ENCODE measurements around the gene DTYMK. TPM values are rescaled to one million over a fixed set of nuclear protein-coding genes. Genes with fewer than 3 reads are reported as not detected.

Gene DTYMK
- total RNA-seq, 1 experiment from 2014 or later, result 66.3 TPM

DNA sequence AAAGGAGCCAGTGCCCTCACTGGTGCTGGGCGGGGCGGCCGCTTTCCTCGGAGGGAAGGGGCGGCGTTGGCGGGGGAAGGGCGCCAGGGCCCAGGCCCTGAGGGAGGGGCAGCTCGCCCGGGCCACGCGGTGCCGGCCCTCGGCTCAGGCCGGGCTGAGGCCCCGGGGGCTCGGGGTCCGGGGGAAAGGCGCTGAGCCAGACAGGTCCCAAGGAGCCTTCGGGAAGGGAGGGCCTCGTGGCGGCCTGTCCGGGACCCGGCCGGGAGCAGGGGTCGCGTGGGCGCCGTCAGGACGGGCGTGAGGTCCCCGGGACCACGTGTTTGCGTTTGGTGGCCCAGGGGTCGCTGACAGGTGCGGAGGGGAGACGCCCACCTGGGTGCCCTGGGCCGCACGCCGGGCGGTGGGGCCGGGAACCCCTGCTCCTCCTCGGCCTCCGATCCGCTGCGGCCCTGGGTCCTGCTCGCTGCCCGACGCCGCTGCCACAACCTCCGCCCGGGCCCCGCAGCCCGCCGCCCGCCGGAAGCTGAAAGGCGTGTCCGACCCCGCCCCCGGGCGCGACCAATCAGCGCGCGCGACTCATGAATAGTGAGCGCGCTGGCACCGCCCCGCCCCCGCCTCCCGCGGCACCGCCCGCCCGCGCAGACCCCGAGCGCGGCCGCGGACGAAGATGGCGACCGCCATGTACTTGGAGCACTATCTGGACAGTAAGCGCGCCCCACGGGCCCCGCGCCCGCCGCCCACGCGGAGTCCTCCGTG, 15.0 kb upstream of the DTYMK start, which contains the start of gene ING5:
Gene ING5 (plus strand): TSS at position 641 of the 756 bp plus-strand sequence. CDS start 27 bp downstream, at position 668.
- H3K27me3 Mint-ChIP-seq (ENCODE audit: insufficient read depth, unreplicated experiment), result no peaks in the 10 kb centered on the region
- peak within 1 kb of the TSS; percentile 89 for H3K27ac Mint-ChIP-seq (ENCODE audit: low read depth, unreplicated experiment)
- POLR2A ChIA-PET, result interaction anchor here (0.9 to 7.2 kb wide), 16 partner anchors 9 to 387 kb away, joined by 3 to 136 read pairs (median 4); partner anchors contain the start of genes ATG4B, BOK, D2HGDH and DTYMK
- BruUV-seq (replicated peaks), result TSS peak; percentile 72
- DNase-seq (ENCODE audit: unreplicated experiment), result peak; percentile 92
- peaks cover 12% of the 10 kb centered on the region for H3K4me1 Mint-ChIP-seq (ENCODE audit: insufficient read depth, unreplicated experiment)
- TF ChIP-seq, protein P1, sequence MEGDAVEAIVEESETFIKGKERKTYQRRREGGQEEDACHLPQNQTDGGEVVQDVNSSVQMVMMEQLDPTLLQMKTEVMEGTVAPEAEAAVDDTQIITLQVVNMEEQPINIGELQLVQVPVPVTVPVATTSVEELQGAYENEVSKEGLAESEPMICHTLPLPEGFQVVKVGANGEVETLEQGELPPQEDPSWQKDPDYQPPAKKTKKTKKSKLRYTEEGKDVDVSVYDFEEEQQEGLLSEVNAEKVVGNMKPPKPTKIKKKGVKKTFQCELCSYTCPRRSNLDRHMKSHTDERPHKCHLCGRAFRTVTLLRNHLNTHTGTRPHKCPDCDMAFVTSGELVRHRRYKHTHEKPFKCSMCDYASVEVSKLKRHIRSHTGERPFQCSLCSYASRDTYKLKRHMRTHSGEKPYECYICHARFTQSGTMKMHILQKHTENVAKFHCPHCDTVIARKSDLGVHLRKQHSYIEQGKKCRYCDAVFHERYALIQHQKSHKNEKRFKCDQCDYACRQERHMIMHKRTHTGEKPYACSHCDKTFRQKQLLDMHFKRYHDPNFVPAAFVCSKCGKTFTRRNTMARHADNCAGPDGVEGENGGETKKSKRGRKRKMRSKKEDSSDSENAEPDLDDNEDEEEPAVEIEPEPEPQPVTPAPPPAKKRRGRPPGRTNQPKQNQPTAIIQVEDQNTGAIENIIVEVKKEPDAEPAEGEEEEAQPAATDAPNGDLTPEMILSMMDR (IDR thresholded peaks at IDR 0.05; ENCODE audit: unreplicated experiment), result no peak
- CTCF ChIA-PET, result interaction anchor here (0.6 to 1.5 kb wide), 3 partner anchors 20 to 177 kb away, joined by 3 to 4 read pairs (median 3); no protein-coding TSS in a partner anchor
- intact Hi-C loops (cut with micrococcal nuclease), result loop anchor here (2.0 kb wide), 1 partner anchor 33 kb away; the partner anchor contains the start of gene D2HGDH
- H3K4me3 Mint-ChIP-seq (ENCODE audit: unreplicated experiment), result peak within 1 kb of the TSS; percentile 76
- no peaks in the 10 kb centered on the region for H3K9me3 Mint-ChIP-seq (ENCODE audit: unreplicated experiment)
- peaks cover 49% of the 10 kb centered on the region for H3K36me3 Mint-ChIP-seq (ENCODE audit: insufficient read depth, unreplicated experiment)

DNA sequence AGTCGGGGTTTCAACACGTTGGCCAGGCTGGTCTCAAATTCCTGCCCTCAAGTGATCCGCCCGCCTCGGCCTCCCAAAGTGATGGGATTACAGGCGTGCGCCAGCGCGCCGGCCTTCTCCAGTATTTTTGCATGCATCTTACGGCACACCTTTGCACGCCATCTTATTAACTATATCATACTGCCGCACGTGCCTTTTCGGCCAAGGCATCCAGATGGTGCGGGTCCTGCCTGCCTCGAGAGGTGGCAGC, 14.5 kb upstream of the DTYMK start:
- TF ChIP-seq, protein P1 (IDR thresholded peaks at IDR 0.05; ENCODE audit: unreplicated experiment), result peak; percentile 39
- ChIA-PET POLR2A (interaction anchor here (1.0 to 7.2 kb wide), 12 partner anchors 9 to 387 kb away, joined by 3 to 136 read pairs (median 6); partner anchors contain the start of genes ATG4B, BOK, D2HGDH and DTYMK), CTCF (interaction anchor here (0.6 to 1.2 kb wide), 3 partner anchors 142 to 178 kb away, joined by 3 to 6 read pairs (median 4); no protein-coding TSS in a partner anchor)
- Mint-ChIP-seq H3K27me3 (ENCODE audit: insufficient read depth, unreplicated experiment) (no peaks in the 10 kb centered on the region), H3K4me1 (ENCODE audit: insufficient read depth, unreplicated experiment) (peaks cover 12% of the 10 kb centered on the region), H3K4me3 (ENCODE audit: unreplicated experiment) (peak overlapping the region; percentile 76), H3K36me3 (ENCODE audit: insufficient read depth, unreplicated experiment) (peaks cover 44% of the 10 kb centered on the region), H3K9me3 (ENCODE audit: unreplicated experiment) (no peaks in the 10 kb centered on the region), H3K27ac (ENCODE audit: low read depth, unreplicated experiment) (peak overlapping the region; percentile 89)
- intact Hi-C loops (cut with micrococcal nuclease), result loop anchor here (2.0 kb wide), 1 partner anchor 34 kb away; the partner anchor contains the start of gene D2HGDH
- no peak for DNase-seq (ENCODE audit: unreplicated experiment)
- BruUV-seq (replicated peaks), result no TSS peak

GRCh38 chr2:241695651-241696050, 9.0 kb upstream of the DTYMK start:
- intact Hi-C loops (cut with micrococcal nuclease), result no loop called here
- ChIA-PET CTCF (no interaction called here), POLR2A (interaction anchor here (0.6 to 1.0 kb wide), 3 partner anchors 9 to 171 kb away, joined by 3 to 5 read pairs (median 5); partner anchors contain the start of gene DTYMK)
- TF ChIP-seq, protein P1 (IDR thresholded peaks at IDR 0.05; ENCODE audit: unreplicated experiment), result no peak
- peaks cover 44% of the 10 kb centered on the region for H3K36me3 Mint-ChIP-seq (ENCODE audit: insufficient read depth, unreplicated experiment)
- BruUV-seq (replicated peaks), result TSS peak; percentile 9
- H3K4me1 Mint-ChIP-seq (ENCODE audit: insufficient read depth, unreplicated experiment), result peaks cover 10% of the 10 kb centered on the region
- H3K27ac Mint-ChIP-seq (ENCODE audit: low read depth, unreplicated experiment), result no peak overlapping the region
- no peak overlapping the region for H3K4me3 Mint-ChIP-seq (ENCODE audit: unreplicated experiment)
- DNase-seq (ENCODE audit: unreplicated experiment), result no peak
- H3K9me3 Mint-ChIP-seq (ENCODE audit: unreplicated experiment), result no peaks in the 10 kb centered on the region
- no peaks in the 10 kb centered on the region for H3K27me3 Mint-ChIP-seq (ENCODE audit: insufficient read depth, unreplicated experiment)

GRCh38 chr2:241692448-241692847, 5.8 kb upstream of the DTYMK start:
- H3K27me3 Mint-ChIP-seq (ENCODE audit: insufficient read depth, unreplicated experiment), result no peaks in the 10 kb centered on the region
- ChIA-PET CTCF (interaction anchor here (0.7 to 1.1 kb wide), 4 partner anchors 11 to 142 kb away, joined by 3 to 4 read pairs (median 4); no protein-coding TSS in a partner anchor), POLR2A (interaction anchor here (2.5 kb wide), 1 partner anchor 10 kb away, joined by 22 read pairs; the partner anchor contains the start of gene ING5)
- H3K4me1 Mint-ChIP-seq (ENCODE audit: insufficient read depth, unreplicated experiment), result peaks cover 7% of the 10 kb centered on the region
- no peak overlapping the region for H3K27ac Mint-ChIP-seq (ENCODE audit: low read depth, unreplicated experiment)
- intact Hi-C loops (cut with micrococcal nuclease), result no loop called here
- peaks cover 57% of the 10 kb centered on the region for H3K36me3 Mint-ChIP-seq (ENCODE audit: insufficient read depth, unreplicated experiment)
- H3K4me3 Mint-ChIP-seq (ENCODE audit: unreplicated experiment), result no peak overlapping the region
- no peaks in the 10 kb centered on the region for H3K9me3 Mint-ChIP-seq (ENCODE audit: unreplicated experiment)
- TF ChIP-seq, protein P1 (IDR thresholded peaks at IDR 0.05; ENCODE audit: unreplicated experiment), result no peak
- BruUV-seq (replicated peaks), result no TSS peak
- peak; percentile 33 for DNase-seq (ENCODE audit: unreplicated experiment)
